ENCODE measurements around the gene PNLIPRP2.

The PNLIPRP2 gene

GRCh38 chr10:116620423-116621400 is at the start of gene PNLIPRP2:
Gene PNLIPRP2, plus strand, starts transcription at chr10:116620953.
- DNase-seq: no peak

GRCh38 chr10:116574797-116575196 is 46.0 kb upstream of the PNLIPRP2 start:
- no peak for DNase-seq

GRCh38 chr10:116587878-116588591 is 32.7 kb upstream of the PNLIPRP2 start:
- no peak for DNase-seq

GRCh38 chr10:116588995-116589394 is 31.8 kb upstream of the PNLIPRP2 start:
- DNase-seq: no peak

GRCh38 chr10:116589926-116590325 is 30.8 kb upstream of the PNLIPRP2 start:
- no peak for DNase-seq

- DNase-seq: no peak
Observed at GRCh38 chr10:116590590-116591444, 29.9 kb upstream of the PNLIPRP2 start, which contains the start of gene PNLIPRP1. Gene PNLIPRP1, plus strand, starts transcription at chr10:116590959. Its CDS starts 171 bp downstream, at chr10:116591130.

GRCh38 chr10:116593139-116593740 is 27.5 kb upstream of the PNLIPRP2 start:
- no peak for DNase-seq

GRCh38 chr10:116594525-116595035 is 26.2 kb upstream of the PNLIPRP2 start:
- DNase-seq: no peak

GRCh38 chr10:116596062-116596461 is 24.7 kb upstream of the PNLIPRP2 start:
- no peak for DNase-seq

GRCh38 chr10:116597543-116597942 is 23.2 kb upstream of the PNLIPRP2 start:
- no peak for DNase-seq

GRCh38 chr10:116598329-116598728 is 22.4 kb upstream of the PNLIPRP2 start:
- no peak for DNase-seq

- DNase-seq: no peak
Observed at GRCh38 chr10:116599991-116600390, 20.8 kb upstream of the PNLIPRP2 start.

- DNase-seq: no peak
Observed at GRCh38 chr10:116602648-116603400, 17.9 kb upstream of the PNLIPRP2 start.

GRCh38 chr10:116606061-116606483 is 14.7 kb upstream of the PNLIPRP2 start:
- no peak for DNase-seq

GRCh38 chr10:116607336-116607735 is 13.4 kb upstream of the PNLIPRP2 start:
- no peak for DNase-seq

- DNase-seq: no peak
Observed at GRCh38 chr10:116608686-116609594, 11.8 kb upstream of the PNLIPRP2 start.

GRCh38 chr10:116610443-116611152 is 10.2 kb upstream of the PNLIPRP2 start:
- DNase-seq: no peak

- DNase-seq: no peak
Observed at GRCh38 chr10:116611153-116611545, 9.6 kb upstream of the PNLIPRP2 start.

- DNase-seq: no peak
Observed at GRCh38 chr10:116612107-116612769, 8.5 kb upstream of the PNLIPRP2 start.
